Erythroblast (primary cell): ENCODE results near the gene LETM1.
A peak's percentile ranks its signal among the peaks of the same experiment; 100 is the strongest.

Source experiments
- DNase-seq, 2 experiments: peaks; one replicate each; lab custom pipeline; 2025; lab: John Stamatoyannopoulos, UW
- GATA1 ChIP-seq: IDR thresholded peaks from 2 replicates; pipeline ENCODE4 v1.6.1; 2011; ENCODE audit warnings: low read depth, mild to moderate bottlenecking, control low read depth, low read length, moderate library complexity
- POLR2A ChIP-seq: IDR thresholded peaks from 2 replicates; pipeline ENCODE4 v1.6.1; 2011; ENCODE audit warnings: mild to moderate bottlenecking, low read length

LETM1 gene

DNA sequence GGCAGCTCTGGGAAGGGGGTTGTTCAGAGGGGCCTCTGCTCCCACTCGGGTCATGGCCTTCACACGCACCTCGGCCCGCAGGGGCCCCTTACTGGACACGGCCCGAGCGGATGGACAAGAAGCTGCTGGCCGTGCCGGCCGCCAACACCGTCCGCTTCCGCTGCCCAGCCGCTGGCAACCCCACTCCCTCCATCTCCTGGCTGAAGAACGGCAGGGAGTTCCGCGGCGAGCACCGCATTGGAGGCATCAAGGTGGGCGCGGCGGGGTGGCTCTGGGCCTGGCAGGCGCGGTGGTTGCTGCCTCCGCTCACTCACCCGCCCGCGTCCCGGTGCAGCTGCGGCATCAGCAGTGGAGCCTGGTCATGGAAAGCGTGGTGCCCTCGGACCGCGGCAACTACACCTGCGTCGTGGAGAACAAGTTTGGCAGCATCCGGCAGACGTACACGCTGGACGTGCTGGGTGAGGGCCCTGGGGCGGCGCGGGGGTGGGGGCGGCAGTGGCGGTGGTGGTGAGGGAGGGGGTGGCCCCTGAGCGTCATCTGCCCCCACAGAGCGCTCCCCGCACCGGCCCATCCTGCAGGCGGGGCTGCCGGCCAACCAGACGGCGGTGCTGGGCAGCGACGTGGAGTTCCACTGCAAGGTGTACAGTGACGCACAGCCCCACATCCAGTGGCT, 54.5 kb downstream of the LETM1 start:
- DNase-seq, result no peak
- TF ChIP-seq GATA1, result no peak
- no peak for TF ChIP-seq POLR2A

- no peak for DNase-seq
- TF ChIP-seq POLR2A (no peak), GATA1 (no peak)
These were observed 55.2 kb downstream of the LETM1 start for GRCh38 chr4:1800805-1801204.

- no peak for TF ChIP-seq POLR2A
- no peak for TF ChIP-seq GATA1
- DNase-seq, result no peak
These were observed 56.3 kb downstream of the LETM1 start for GRCh38 chr4:1799387-1800375.

DNA sequence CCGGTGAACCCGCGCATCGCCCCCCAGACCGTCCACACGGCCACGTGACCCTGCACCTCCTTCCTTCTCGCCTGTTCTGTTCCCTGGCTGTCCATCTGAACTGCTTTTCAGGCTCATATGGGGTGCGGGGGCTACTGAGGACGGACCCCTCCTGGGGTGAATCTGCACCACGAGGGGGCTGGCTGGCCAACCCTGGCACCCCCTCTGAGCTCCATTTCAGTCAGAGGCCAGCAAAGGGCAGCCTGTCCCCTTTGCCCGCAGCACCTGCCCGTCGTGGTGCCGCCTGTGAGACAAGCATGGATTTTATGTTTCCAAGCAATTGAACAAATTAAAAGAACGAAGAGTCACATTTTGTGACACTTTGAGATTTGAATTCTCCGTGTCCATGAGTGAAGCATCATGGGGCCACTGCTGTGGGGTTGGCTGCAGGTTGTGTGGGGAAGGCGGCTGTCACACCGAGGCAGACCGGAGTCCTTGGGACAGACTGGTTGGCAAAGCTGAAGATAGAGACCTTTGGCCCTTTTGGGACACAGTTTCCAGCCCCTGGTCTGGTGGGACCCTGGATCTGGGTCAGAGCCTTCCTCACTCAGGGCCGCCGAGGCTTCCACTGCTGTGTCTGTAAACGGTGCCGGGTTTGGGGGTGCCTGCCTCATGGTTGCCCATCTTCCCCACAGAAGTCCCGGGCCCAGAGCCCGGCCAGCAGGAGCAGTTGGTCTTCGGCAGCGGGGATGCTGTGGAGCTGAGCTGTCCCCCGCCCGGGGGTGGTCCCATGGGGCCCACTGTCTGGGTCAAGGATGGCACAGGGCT, 57.2 kb downstream of the LETM1 start:
- TF ChIP-seq POLR2A (no peak), GATA1 (no peak)
- DNase-seq, result no peak

DNA sequence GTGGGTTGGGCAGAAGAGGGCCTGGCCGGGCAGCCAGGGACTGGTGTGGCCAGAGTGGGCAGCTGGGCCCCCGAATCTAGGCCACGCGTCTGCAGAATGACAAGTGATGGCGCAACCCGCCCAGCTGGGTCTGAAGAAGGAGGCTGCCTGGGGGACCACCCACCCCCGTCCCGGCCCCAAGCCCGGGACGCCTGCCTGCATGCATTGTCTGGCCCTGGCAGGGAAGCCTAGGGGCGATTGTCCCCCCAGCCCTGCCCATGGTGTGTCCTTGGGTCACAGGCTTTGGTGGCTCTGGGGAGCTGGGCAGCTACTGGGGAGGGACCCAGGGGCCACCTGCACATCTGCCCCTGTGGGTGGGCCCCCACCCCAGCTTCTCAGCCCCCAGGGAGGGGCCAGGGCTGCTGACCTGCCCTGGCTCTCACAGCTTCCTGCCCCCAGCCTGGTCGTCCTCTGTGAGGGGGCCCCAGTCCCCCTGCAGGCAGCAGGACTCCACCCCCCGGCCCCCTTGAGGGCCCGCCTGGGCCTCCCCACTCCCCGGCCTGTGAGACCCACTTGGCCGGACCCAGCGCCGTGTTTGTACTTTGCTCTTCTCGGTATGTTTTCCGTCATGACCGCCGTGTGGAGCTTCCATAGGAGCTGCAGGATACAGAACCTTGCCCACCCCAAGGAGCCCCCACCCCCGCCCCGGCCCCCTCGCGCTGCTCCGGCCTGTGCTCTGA, 57.9 kb downstream of the LETM1 start:
- DNase-seq, result no peak
- TF ChIP-seq GATA1 (no peak), POLR2A (no peak)

DNA sequence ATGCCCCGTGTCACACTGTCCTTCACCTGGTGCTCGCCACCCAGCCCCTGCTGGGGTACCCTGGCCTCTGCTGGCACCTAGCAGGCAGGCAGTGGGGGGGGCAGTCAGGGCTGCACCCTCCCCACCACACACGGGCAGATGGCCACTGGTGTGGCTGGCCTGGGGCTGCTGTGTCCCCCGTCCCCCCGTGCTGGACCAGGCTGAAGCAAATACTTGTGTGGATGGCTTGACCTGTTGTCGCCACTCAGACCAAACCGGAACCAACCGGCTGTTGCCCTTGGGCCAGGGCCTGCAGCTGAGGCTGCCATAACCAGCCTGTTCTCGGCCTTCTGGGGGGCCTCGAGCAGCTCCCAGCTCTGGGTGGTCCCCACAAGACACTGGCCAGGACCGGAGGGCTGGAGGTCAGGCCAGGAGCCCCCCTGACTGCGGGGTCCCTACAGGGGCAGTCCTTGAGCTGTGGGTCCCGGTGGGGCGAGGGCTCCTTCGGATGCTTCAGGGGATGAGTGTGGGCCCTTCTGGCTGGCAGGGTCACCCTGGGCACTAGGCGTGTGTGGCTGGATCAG, 58.6 kb downstream of the LETM1 start:
- DNase-seq, result no peak
- no peak for TF ChIP-seq POLR2A
- no peak for TF ChIP-seq GATA1

DNA sequence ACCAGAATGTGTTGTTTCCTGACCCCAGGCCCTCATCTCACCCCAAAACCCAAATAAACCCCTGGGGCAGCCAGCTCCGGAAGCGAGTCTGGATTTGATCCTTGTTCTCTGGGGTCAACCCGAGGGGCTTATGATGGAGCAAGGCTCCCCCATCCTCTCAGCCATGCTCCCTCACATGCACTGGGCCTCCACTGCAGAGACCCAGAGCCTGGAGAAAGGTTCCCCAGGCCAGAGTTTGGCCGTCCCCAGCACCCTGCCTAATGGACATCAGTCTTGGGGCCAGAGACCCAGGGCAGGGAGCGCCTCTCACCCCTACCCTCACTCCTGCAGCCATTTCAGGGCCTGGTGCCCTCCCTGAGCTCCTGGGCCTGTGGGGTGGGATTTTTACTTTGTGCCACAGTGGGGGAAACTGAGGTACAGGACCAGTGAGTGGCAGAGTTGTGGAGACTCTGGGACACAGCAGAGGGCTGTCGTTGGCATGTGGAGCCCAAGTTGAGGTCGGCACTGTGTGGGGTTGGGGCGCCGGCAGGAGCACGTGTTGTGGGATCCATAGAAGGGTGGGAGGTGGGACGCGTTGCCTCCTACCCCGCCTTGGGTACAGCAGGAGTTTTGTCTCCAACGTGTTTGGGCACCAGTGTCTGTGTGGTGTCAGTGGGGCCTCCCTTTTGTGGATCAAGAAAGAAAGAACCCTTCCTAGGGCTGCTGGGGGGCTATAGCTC, 59.3 kb downstream of the LETM1 start:
- DNase-seq, result no peak
- TF ChIP-seq POLR2A (no peak), GATA1 (no peak)

DNA sequence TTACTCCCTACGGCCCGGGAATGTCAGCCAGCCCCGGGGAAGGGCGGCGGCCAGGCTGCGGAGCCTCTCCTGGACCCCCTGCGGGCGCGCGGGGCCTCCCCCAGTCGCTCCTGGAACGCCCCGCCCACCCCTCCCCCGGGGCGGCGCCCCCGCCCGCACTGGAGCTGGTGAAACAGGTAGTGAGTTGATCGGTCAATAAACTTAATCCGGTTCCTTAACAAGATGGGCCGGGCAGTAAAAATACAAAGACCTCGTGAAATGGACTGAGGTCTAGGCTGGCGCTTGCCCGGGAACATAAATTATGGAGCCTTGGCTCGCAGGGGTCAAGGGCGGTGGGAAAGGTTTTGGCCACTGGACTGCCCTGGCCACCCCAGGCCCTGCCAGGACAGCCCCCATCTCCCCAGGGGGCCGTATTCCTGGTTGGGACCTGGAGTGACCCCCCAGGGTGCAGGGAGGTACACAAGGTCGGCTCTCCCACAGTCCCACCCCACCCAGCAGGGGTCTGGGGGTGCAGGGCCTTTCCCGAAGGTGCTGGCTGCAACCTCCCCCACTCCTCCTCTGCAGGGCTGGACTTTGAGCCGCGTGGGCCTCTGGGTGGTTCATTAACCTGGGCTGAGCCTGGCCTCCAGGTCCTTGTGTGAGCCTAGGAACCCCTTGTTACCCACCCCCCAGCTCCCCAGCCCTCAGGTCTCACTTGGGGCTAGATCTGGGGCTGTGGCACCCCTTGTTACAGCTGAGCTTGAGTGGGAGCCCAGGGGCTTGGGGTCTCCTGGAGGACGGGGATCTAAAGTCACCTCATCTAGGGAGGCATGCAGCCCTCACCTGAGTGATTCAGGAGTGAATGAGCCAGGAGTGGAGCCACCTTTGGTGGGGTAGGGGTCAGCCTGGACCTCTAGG, 60.4 kb downstream of the LETM1 start:
- DNase-seq, result no peak
- TF ChIP-seq GATA1 (no peak), POLR2A (no peak)

- TF ChIP-seq GATA1 (no peak), POLR2A (no peak)
- DNase-seq, result peak; percentile 35 to 52
These were observed 61.1 kb downstream of the LETM1 start for GRCh38 chr4:1794809-1795298.

DNA sequence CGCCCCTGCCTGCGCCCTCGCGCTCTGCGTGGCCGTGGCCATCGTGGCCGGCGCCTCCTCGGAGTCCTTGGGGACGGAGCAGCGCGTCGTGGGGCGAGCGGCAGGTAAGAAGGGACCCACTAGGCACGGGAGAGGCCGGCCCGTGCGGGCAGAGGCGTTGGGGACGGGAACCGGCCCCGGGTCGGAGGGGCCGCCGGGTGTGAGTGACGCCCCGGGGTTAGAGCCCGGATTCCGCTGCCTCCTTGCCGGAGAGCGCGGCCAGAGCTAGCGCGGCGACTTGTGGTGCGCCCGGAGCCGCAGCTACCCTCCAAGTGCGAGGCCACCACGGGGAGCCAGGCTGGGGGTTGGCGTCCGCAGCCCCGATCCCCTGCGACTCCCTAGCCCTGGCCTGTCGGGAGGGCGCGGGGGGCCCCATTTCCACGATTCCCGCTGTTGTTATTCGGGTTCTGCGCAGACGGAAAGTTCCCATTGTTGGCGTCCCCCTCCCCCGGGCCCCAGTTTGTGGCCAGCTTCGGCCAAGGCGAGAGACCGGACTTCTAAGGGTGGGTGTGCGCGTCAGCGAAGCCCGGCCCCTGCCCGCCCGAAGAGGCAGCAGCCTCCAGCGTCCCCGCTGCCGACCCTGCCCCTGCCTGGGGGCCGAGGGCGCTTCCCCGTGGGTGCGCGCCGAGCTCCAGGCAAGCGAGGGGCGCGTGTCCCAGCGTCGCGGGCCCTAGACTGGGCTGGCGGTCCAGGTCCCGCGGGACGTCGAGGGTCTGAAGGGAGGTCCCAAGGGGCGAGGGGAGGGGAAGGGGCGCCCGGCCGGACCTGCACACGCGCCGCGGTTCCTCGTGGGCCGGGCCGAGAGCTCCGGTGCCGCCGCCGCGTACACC, 61.8 kb downstream of the LETM1 start:
- peak; percentile 46 to 48 for DNase-seq
- TF ChIP-seq POLR2A (no peak), GATA1 (no peak)

- no peak for TF ChIP-seq GATA1
- TF ChIP-seq POLR2A, result no peak
These were observed 62.5 kb downstream of the LETM1 start for GRCh38 chr4:1793496-1793840.

More at GRCh38 chr4:1793496-1793840, 62.5 kb downstream of the LETM1 start:
- peak; percentile 64 to 68 for DNase-seq
